Right lobe of liver (tissue), 6 donors: ENCODE data around the gene GNG12. TPM values are rescaled to one million over a fixed set of nuclear protein-coding genes. Genes with fewer than 3 reads are reported as not detected.
A peak's percentile ranks its signal among the peaks of the same experiment; 100 is the strongest.

Experiments used
- ATAC-seq, 4 donors: fragments of 200-7000 bp; cut with Tn5 transposase; one replicate each; pipeline ENCODE4 v1.9.1; 2020; ENCODE audit warnings: mild to moderate bottlenecking in 4 of 4, moderate library complexity in 4 of 4
- DNase-seq, 3 donors: peaks; one replicate each; pipeline ENCODE4 v3.0.0-alpha.2; 2020
- H3K27ac ChIP-seq, 3 donors: fragments of 200-600 bp; one replicate each; pipeline ENCODE4 v1.8.0; 2022
- H3K27me3 ChIP-seq, 2 donors: fragments of 200-600 bp; one replicate each; pipeline ENCODE4 v1.8.0; 2022
- H3K36me3 ChIP-seq, 4 donors: fragments of 200-600 bp; sonication (generic) in 1 of 4; one replicate each; pipeline versions ENCODE4 v1.5.1 to v1.8.0; 2017 to 2022; ENCODE audit warnings: control low read depth in 1 of 4
- H3K4me1 ChIP-seq, 4 donors: fragments of 200-600 bp; sonication (generic) in 1 of 4; one replicate each; pipeline versions ENCODE4 v1.5.1 to v1.8.0; 2017 to 2022; ENCODE audit warnings: control low read depth in 1 of 4
- H3K4me3 ChIP-seq, 3 donors: fragments of 200-600 bp; one replicate each; pipeline ENCODE4 v1.8.0; 2022
- H3K9me3 ChIP-seq, 4 donors: fragments of 200-600 bp; sonication (generic) in 1 of 4; one replicate each; pipeline versions ENCODE4 v1.5.1 to v1.8.0; 2017 to 2022; ENCODE audit warnings: control low read depth in 1 of 4
- POLR2A ChIP-seq: fragments of 450-650 bp; IDR thresholded peaks from one replicate; pipeline ENCODE4 v1.6.1; 2017; ENCODE audit warnings: antibody characterized with exemption, mild to moderate bottlenecking
- WGBS: methylation state at CpG from one replicate; pipeline ENCODE4 v1.1.6; 2018; ENCODE audit warnings: low coverage, low lambda C conversion rate; ENCODE audit not compliant: insufficient coverage; ENCODE audit errors: missing lambda C conversion rate; 5-methylcytosine and 5-hydroxymethylcytosine counted together
- intact Hi-C, 2 donors: fragments of 100-400 bp; cut with DNase I; formaldehyde crosslinking; loops; one replicate each; pipeline versions ENCODE4 v1.11.2 to v1.14.1; 2022
- total RNA-seq, 6 experiments: library from RNA; depleted of rRNA in 2 of 6; stranded (reverse); fragments of >200 nt in 2 of 6; fragmentation: NEBNext Ultra II Directional in 3 of 6; extraction: Animal tissue kit (Norgen Biotek cat#: 25700) in 3 of 6; gene quantifications; one replicate each; pipeline versions ENCODE4 v1.1.0 to v1.2.4, GENCODE V29; 2016 to 2023
- TF ChIP-seq, protein P1 (sequence below), 4 donors: fragments of 200-600 bp in 3 of 4; fragments of 450-650 bp in 1 of 4; IDR thresholded peaks; one replicate each; pipeline versions ENCODE4 v1.5.1 to v1.8.0; 2016 to 2022; ENCODE audit warnings: antibody characterized with exemption in 4 of 4, mild to moderate bottlenecking in 2 of 4
- donor health status: DM: no; HTN: yes; CAD: no.
- donor health status: DM: no; HTN: no; CAD: no.
- donor health status: DM: no; HTN: no; CAD: no.
- donor health status: DM: no; HTN: yes; CAD: no.
- donor health status: DM: no; HTN: yes; CAD: no.

Gene GNG12
- total RNA-seq, 6 experiments from 2014 or later, result 18.8 to 52.7 (median 33.9) TPM

DNA sequence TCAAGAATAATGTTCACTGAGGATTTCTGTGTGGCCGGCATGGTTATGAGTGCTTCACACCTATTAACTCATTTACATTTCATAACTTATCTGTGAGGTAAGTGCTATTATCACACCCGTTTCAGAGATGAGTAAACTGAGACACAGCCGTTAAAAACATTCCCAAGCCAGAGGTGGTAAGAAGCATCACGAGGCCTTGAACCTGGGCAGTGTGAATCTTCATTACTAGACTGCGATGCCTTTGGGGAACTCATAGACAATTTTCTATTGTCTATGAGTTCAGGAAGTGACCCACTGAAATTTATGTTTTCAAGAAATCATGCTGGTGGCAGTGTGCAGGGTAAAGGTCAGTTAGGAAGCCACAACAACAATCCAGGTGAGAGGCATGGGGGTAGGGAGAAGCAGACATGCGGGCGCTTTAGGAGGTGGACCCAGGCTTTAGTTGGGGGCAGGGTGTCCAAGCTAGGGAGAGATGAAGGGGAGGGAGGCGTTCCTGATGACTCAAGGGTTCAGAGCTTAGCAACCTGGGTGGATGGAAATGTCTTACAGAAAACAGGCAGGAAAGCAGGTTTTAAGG, 14.5 kb downstream of the GNG12 start:
- Histone ChIP-seq H3K4me1 (peaks cover 0 to 40% (median 13%) of the 10 kb centered on the region in 4 donors), H3K36me3 (no peaks in the 10 kb centered on the region), H3K4me3 (no peak overlapping the region), H3K9me3 (no peaks in the 10 kb centered on the region), H3K27ac (peak overlapping the region; percentile 26 to 45 (median 29)), H3K27me3 (no peaks in the 10 kb centered on the region)
- no peak for TF ChIP-seq POLR2A
- TF ChIP-seq, protein P1, sequence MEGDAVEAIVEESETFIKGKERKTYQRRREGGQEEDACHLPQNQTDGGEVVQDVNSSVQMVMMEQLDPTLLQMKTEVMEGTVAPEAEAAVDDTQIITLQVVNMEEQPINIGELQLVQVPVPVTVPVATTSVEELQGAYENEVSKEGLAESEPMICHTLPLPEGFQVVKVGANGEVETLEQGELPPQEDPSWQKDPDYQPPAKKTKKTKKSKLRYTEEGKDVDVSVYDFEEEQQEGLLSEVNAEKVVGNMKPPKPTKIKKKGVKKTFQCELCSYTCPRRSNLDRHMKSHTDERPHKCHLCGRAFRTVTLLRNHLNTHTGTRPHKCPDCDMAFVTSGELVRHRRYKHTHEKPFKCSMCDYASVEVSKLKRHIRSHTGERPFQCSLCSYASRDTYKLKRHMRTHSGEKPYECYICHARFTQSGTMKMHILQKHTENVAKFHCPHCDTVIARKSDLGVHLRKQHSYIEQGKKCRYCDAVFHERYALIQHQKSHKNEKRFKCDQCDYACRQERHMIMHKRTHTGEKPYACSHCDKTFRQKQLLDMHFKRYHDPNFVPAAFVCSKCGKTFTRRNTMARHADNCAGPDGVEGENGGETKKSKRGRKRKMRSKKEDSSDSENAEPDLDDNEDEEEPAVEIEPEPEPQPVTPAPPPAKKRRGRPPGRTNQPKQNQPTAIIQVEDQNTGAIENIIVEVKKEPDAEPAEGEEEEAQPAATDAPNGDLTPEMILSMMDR (IDR thresholded peaks at IDR 0.05), result no peak
- WGBS, result 59% methylated on average over 8 of the region's 8 CpGs
- DNase-seq, result peak in 1 of 3 donors; percentile 59
- peak; percentile 53 to 82 (median 76) for ATAC-seq
- intact Hi-C loops, result no loop called here

DNA sequence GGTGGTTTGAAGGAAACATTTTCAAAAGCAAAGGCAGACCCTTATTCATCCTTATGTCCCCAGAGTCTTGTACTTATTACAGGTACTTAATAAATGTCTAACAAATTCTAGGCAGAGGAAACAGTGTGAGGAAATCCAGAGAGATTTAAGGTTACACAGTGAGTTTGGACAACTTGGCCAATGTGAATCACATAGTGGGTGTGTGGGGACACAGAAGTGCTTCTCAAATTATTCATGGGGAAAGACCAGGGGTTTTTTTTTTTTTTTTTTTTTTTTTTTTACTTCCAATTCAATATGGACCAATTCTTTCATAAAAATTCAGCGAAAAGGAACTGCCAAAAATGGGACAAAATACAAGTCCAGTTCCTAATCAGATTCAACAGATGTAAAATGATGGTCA, 15.1 kb downstream of the GNG12 start:
- Histone ChIP-seq H3K27ac (peak overlapping the region in 1 of 3 donors; percentile 29), H3K27me3 (no peaks in the 10 kb centered on the region), H3K4me3 (no peak overlapping the region), H3K9me3 (no peaks in the 10 kb centered on the region), H3K36me3 (no peaks in the 10 kb centered on the region), H3K4me1 (peaks cover 0 to 44% (median 17%) of the 10 kb centered on the region in 4 donors)
- DNase-seq, result no peak
- no peak for ATAC-seq
- 94% methylated on average over 1 of the region's 1 CpG for WGBS
- TF ChIP-seq, protein P1 (IDR thresholded peaks at IDR 0.05), result no peak
- TF ChIP-seq POLR2A, result no peak
- intact Hi-C loops, result no loop called here

DNA sequence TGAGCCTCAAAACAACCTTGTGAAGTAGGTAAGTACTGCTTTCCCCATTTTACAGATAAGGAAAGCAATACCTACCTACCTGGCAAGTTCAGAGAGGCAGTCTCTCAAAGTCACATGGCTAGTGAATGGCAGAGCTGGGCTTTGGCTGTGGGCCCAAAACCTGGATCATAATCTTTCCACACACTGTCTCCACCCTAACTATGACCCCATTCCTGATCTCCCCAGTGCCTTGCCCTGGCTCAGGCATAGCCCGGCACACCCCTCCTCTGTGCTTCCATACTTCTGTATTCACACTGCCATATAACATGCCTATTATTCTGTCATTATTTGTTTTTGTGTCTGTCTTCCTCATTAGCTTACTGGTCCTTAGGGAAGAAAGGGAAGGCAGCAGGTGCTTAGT, 15.9 kb downstream of the GNG12 start:
- H3K27ac ChIP-seq, result peak overlapping the region in 1 of 3 donors; percentile 5
- H3K4me1 ChIP-seq, result peaks cover 0 to 44% (median 17%) of the 10 kb centered on the region in 4 donors
- no peaks in the 10 kb centered on the region for H3K9me3 ChIP-seq
- TF ChIP-seq, protein P1 (IDR thresholded peaks at IDR 0.05), result no peak
- TF ChIP-seq POLR2A, result no peak
- no peaks in the 10 kb centered on the region for H3K27me3 ChIP-seq
- WGBS, result 80% methylated on average over 1 of the region's 1 CpG
- peak in 2 of 4 donors; percentile 20 to 49 for ATAC-seq
- intact Hi-C loops, result no loop called here
- DNase-seq, result peak in 1 of 3 donors; percentile 35
- H3K4me3 ChIP-seq, result no peak overlapping the region
- no peaks in the 10 kb centered on the region for H3K36me3 ChIP-seq

DNA sequence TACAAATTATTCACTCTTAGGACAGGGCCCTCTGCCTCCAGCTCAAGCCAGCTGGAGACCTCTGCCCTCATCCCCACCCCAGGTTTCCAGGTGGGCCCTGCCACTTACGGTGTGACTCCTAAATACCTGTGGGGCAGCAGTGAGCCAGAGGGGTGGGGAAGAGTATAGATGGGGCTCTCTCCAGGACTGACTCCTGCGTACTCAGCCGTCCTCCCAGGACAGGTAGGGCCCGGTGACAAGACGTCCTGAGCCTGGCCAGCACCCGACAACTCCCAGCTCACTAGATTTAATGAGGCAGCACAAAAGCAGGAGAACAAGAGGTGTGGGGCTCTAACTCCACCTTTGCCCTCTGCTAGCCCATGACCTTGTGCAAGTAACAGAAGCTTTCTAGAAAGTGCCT, 16.8 kb downstream of the GNG12 start:
- DNase-seq, result no peak
- no peak overlapping the region for H3K4me3 ChIP-seq
- intact Hi-C loops, result no loop called here
- WGBS, result 86% methylated on average over 5 of the region's 6 CpGs
- TF ChIP-seq, protein P1 (IDR thresholded peaks at IDR 0.05), result no peak
- TF ChIP-seq POLR2A, result no peak
- ATAC-seq, result no peak
- no peaks in the 10 kb centered on the region for H3K27me3 ChIP-seq
- H3K36me3 ChIP-seq, result no peaks in the 10 kb centered on the region
- H3K4me1 ChIP-seq, result peaks cover 0 to 44% (median 17%) of the 10 kb centered on the region in 4 donors
- no peaks in the 10 kb centered on the region for H3K9me3 ChIP-seq
- H3K27ac ChIP-seq, result peak overlapping the region in 2 of 3 donors; percentile 9 to 74
